Measurements from ENCODE around the gene SMARCD1. TPM values are rescaled to one million over a fixed set of nuclear protein-coding genes. Genes with fewer than 3 reads are reported as not detected.
"Not testable (repeated sequence)": the region's sequence is repeated elsewhere in the genome, so short reads cannot be mapped to it uniquely, and the experiment has no call there.

The SMARCD1 gene
- total RNA-seq, 1 donor from 2014 or later, result 35.1 TPM

DNA sequence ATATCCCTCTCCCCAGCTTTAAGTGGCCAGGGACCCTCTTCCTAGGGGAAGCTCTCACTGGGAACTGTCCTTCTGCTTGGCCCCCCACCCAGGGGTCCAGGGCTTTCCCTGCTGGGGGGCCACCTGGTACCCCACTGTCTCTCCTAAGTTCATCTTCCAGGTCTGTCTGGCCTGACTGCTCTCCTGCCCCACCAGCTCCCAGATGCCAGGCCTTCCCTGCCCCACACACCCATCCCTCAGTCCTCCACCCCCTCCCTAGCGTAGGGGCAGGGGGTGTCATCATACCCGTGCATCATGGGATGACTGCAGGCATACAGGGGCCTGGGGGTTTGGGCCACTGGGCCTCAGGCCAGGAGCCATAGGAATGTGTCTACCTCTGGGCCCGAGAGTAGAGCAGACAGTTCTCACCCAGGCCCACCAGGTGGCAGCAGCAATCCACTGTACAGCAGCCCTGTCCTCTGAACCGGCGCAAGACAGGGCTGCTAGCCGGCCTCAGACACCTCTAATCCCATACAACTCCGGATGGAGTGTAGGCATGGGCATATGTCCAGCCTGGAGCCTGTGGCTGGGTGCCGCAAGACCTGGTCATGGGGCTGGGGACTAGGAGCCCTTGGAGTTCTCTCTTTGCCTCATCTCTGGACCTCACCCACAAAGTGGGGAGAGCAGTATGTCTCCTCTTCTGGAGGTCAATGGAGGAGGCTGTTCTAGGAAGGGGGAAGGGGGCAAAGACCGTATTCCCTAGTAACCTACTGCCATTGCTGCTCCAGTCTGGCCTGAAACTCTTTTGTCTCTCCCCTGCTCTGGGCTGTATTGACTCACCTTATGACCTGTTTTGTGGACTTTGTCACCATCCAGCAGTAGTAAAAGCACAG, 10.0 kb upstream of the SMARCD1 start:
- no peak for FAIRE-seq
- peak; percentile 74 to 85 for DNase-seq (ENCODE audit: low spot score in 2 of 2)

- DNase-seq (ENCODE audit: low spot score in 2 of 2), result no peak
- FAIRE-seq, result no peak
These were observed 9.4 kb upstream of the SMARCD1 start for GRCh38 chr12:50075808-50076170.

DNA sequence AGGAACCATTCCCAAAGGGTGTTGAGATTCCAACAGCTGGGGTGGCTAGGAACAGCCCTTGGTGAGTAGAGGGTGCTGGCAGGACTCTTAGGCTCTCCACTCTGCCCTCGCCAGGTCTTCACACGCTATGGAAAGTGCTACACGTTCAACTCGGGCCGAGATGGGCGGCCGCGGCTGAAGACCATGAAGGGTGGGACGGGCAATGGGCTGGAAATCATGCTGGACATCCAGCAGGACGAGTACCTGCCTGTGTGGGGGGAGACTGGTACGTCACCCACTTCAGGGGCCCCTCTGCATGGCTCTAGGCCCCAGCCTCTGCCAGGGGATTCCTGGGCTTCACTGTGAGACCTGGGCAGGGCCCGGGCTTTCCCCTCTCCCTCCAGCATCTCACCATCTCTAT, 8.0 kb upstream of the SMARCD1 start:
- FAIRE-seq (no peak), DNase-seq (ENCODE audit: low spot score in 2 of 2) (no peak)

DNA sequence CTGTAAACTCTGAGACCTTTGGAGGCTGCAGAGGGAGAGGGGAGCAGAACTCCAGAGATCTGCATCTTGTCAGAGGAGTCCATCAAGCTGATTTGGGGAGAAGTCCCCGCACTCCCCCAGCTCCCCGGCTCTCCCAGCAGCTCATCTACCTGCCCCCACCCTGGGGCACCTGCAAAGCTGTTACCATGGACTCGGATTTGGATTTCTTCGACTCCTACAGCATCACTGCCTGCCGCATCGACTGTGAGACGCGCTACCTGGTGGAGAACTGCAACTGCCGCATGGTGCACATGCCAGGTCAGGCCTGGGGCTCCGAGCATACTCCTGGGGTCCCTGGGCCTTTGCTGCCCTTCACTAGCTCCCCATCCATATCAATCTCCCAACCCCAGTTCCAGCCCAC, 6.9 kb upstream of the SMARCD1 start:
- DNase-seq (ENCODE audit: low spot score in 2 of 2) (no peak), FAIRE-seq (no peak)

GRCh38 chr12:50079771-50080170, 5.4 kb upstream of the SMARCD1 start:
- DNase-seq (ENCODE audit: low spot score in 2 of 2) (no peak), FAIRE-seq (no peak)

DNA sequence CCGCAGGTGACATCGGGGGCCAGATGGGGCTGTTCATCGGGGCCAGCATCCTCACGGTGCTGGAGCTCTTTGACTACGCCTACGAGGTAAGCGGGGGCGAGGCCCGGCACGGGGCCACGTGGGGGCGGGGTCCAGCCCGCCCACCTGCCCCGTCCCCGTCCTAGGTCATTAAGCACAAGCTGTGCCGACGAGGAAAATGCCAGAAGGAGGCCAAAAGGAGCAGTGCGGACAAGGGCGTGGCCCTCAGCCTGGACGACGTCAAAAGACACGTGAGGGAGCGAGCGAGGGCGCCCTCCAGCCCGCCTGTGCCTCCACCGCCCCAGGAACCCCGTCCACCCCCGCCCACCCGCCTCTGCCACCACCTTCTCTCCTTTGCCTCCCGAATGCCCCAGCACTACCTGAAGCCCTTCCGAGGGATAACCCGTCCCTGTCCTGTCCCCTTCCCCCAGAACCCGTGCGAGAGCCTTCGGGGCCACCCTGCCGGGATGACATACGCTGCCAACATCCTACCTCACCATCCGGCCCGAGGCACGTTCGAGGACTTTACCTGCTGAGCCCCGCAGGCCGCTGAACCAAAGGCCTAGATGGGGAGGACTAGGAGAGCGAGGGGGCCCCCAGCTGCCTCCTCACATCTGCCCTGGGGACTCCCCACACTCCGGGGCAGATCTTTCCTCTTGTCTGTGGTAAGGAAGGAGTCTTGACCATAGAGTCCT, 3.9 kb upstream of the SMARCD1 start:
- FAIRE-seq (no peak), DNase-seq (ENCODE audit: low spot score in 2 of 2) (no peak)

DNA sequence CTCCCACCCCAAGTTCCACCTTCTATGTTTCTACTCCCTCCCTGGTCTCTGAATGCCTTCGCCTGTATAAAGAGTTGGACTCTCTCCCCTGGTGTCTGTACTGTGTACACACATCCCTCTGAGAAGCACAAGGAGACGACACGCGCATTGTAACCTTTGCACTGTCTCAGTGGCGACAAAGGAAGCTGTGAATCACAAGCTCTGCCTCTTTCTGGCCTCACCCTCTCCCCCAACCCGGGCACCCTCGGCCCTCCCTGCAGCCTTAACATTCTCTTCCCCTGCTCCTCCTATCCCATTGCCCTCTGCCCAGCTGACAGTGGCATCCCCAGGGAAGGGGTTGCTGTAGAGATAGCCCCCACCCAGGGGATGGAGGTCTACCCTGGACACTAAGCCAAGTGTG, 2.5 kb upstream of the SMARCD1 start:
- no peak for DNase-seq (ENCODE audit: low spot score in 2 of 2)
- no peak for FAIRE-seq

- no peak for DNase-seq (ENCODE audit: low spot score in 2 of 2)
- FAIRE-seq, result no peak
These were observed 1.8 kb upstream of the SMARCD1 start for GRCh38 chr12:50083301-50083700.

GRCh38 chr12:50084409-50084774, 750 bp upstream of the SMARCD1 start:
- not testable (repeated sequence) for DNase-seq (ENCODE audit: low spot score in 2 of 2); FAIRE-seq

GRCh38 chr12:50085615-50086072, 502 bp downstream of the SMARCD1 start:
- FAIRE-seq, result no peak
- DNase-seq (ENCODE audit: low spot score in 2 of 2), result no peak

DNA sequence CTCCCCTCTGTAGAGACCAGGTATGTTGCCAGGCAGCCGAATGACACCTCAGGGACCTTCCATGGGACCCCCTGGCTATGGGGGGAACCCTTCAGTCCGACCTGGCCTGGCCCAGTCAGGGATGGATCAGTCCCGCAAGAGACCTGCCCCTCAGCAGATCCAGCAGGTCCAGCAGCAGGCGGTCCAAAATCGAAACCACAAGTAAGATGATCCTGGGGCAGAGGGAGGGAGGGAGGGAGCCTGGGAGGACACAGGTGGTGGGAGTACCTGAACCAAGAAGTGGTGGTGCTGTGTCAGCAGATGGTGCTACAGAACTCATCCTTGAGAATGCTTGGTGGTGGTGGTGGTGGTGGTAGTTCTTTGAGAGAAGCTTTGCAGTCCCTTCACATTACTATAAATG, 1.0 kb downstream of the SMARCD1 start:
- DNase-seq (ENCODE audit: low spot score in 2 of 2), result no peak

GRCh38 chr12:50087151-50087550, 2.0 kb downstream of the SMARCD1 start:
- DNase-seq (ENCODE audit: low spot score in 2 of 2), result no peak
- FAIRE-seq, result no peak

More for the DNA sequence above, 1.0 kb downstream of the SMARCD1 start:
- FAIRE-seq, result no peak

- FAIRE-seq, result no peak
- DNase-seq (ENCODE audit: low spot score in 2 of 2), result no peak
These were observed 2.9 kb downstream of the SMARCD1 start for GRCh38 chr12:50087995-50088394.

DNA sequence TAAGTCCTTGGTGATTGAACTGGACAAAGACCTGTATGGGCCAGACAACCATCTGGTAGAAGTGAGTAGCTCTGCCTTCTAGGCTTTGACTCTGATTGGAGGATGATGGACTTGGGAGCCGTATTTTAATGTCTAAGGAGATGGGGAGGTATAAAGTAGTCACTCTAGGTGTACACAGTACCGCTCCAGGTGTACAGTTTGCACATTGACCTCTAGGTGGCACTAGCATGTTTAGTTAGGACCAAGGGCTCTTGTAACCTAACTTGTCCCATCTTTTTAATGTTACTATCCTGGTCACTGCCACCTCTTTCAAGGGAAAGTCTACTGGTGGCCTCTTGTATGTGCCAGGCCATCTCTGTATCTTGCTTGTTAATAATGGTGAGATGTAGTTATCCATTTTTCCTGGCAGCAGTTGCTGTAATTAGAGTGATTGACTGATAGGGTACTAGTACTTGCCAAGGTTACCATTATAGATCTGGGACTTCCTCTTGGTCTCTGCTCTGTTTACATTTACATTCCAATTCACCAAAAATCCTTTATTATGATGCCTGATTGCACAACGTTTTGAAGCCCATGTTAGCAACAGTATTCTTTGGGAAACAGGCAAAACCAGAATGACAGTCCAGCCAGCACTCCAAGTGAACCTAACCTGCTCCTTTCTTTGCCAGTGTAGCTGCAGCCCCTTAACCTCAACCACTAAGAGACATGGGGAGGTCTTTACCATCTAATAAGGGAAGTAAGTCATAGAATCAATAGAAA, 3.6 kb downstream of the SMARCD1 start:
- peak; percentile 42 to 54 for DNase-seq (ENCODE audit: low spot score in 2 of 2)
- FAIRE-seq, result no peak

- FAIRE-seq (no peak), DNase-seq (ENCODE audit: low spot score in 2 of 2) (no peak)
These were observed 4.6 kb downstream of the SMARCD1 start for GRCh38 chr12:50089730-50090129.

DNA sequence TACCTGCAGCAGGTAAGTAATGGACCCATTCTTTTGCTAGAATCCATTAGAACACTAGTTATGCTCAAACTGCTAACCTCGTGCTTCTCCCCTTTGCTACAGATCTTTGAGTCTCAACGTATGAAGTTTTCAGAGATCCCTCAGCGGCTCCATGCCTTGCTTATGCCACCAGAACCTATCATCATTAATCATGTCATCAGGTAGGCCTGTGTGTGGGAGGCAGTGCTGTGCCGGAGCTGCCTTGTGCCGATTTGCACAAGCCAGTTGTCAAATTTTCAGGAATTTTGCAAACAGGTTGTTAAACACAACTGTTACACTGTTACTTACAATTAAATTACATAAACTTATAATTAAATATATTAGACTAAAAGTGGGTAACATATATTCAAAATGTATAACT, 5.2 kb downstream of the SMARCD1 start:
- FAIRE-seq (no peak), DNase-seq (ENCODE audit: low spot score in 2 of 2) (no peak)

DNA sequence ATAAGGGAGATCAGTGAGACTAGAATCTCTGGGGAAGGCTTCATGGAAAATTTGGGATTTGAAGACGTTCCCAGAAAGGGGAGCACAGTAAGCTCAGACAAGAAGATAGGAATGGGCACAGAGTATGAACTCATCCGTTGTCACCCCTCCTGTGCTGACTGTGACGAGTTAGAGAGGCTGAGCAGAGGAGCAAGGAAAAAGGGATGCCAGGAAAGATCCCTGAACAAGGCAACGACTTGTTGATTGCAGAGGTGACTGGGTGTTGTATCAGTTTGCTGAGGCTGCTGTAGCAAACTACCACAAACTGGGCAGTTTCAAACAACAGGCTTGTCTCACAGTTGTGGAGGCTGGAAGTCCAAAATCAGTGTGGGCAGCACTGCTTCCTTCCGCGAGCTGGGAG, 12.8 kb downstream of the SMARCD1 start:
- no peak for FAIRE-seq
- no peak for DNase-seq (ENCODE audit: low spot score in 2 of 2)

GRCh38 chr12:50099302-50100008, 14.3 kb downstream of the SMARCD1 start:
- DNase-seq (ENCODE audit: low spot score in 2 of 2) (no peak), FAIRE-seq (no peak)

GRCh38 chr12:50100561-50100960, 15.4 kb downstream of the SMARCD1 start:
- DNase-seq (ENCODE audit: low spot score in 2 of 2), result no peak
- FAIRE-seq, result no peak

GRCh38 chr12:50101663-50102062, 16.5 kb downstream of the SMARCD1 start:
- no peak for DNase-seq (ENCODE audit: low spot score in 2 of 2)

More at GRCh38 chr12:50101663-50102062, 16.5 kb downstream of the SMARCD1 start:
- no peak for FAIRE-seq
